ENCODE measurements around the gene MBIP.
"Not testable (repeated sequence)": the region's sequence is repeated elsewhere in the genome, so short reads cannot be mapped to it uniquely, and the experiment has no call there.

DNA sequence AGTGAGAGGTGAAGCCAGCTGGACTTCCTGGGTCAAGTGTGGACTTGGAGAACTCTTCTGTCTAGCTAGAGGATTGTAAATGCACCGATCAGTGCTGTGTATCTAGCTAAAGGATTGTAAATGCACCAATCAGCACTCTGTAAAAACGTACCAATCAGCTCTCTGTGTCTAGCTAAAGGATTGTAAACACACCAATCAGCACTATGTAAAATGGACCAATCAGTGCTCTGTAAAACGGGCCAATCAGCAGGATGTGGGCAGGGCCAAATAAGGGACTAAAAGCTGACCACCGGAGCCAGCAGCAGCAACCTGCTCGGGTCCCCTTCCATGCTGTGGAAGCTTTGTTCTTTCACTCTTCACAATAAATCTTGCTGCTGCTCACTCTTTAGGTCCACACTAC, 21.4 kb upstream of the MBIP start:
- not testable (repeated sequence) for TF ChIP-seq CTCF (IDR thresholded peaks at IDR 0.05); REST (IDR thresholded peaks at IDR 0.05; ENCODE audit: insufficient read depth in 1 of 2, low read depth in 2 of 2, low read length in 1 of 2); POLR2AphosphoS5 (IDR thresholded peaks at IDR 0.05; ENCODE audit: low read depth, low read length); SIN3A (IDR thresholded peaks at IDR 0.05; ENCODE audit: borderline replicate concordance, insufficient read depth, low read depth, low read length)
